ACC112 (cell line): ENCODE data around the gene NAT8L.

Experiments
- H2AFZ ChIP-seq: fragments of 200-600 bp; sonication (generic); one replicate; pipeline ENCODE4 v1.6.0; 2017; ENCODE audit warnings: antibody characterized with exemption, low read length; ENCODE audit not compliant: unreplicated experiment
- H3K27ac ChIP-seq: fragments of 200-600 bp; sonication (generic); 2 replicates; pipeline ENCODE4 v1.5.1; 2014; ENCODE audit warnings: low read depth, mild to moderate bottlenecking, antibody characterized with exemption, low read length, moderate library complexity
- H3K27me3 ChIP-seq: fragments of 200-600 bp; sonication (generic); 2 replicates; pipeline ENCODE4 v1.6.1; 2014; ENCODE audit warnings: mild to moderate bottlenecking, antibody characterized with exemption, low read length, moderate library complexity, mixed read lengths; ENCODE audit not compliant: insufficient read depth
- H3K36me3 ChIP-seq: fragments of 200-600 bp; sonication (generic); 2 replicates; pipeline ENCODE4 v1.6.1; 2016; ENCODE audit warnings: mild to moderate bottlenecking, antibody characterized with exemption, low read length, moderate library complexity, mixed read lengths; ENCODE audit not compliant: insufficient read depth
- H3K4me1 ChIP-seq: fragments of 200-600 bp; sonication (generic); one replicate; pipeline ENCODE4 v1.6.1; 2016; ENCODE audit warnings: low read length, mixed read lengths; ENCODE audit not compliant: insufficient read depth, unreplicated experiment, control insufficient read depth
- H3K4me3 ChIP-seq: fragments of 200-600 bp; sonication (generic); 2 replicates; pipeline ENCODE4 v1.5.1; 2014; ENCODE audit warnings: mild to moderate bottlenecking, low read depth, low read length
- H3K79me2 ChIP-seq: fragments of 200-600 bp; sonication (generic); one replicate; pipeline ENCODE4 v1.6.0; 2016; ENCODE audit warnings: low read length; ENCODE audit not compliant: control insufficient read depth, unreplicated experiment, insufficient read depth

The NAT8L gene

GRCh38 chr4:2084316-2084715 is 25.2 kb downstream of the NAT8L start:
- Histone ChIP-seq H3K36me3 (no peaks in the 10 kb centered on the region), H3K27me3 (no peaks in the 10 kb centered on the region), H3K4me3 (no peak overlapping the region), H3K79me2 (no peaks in the 10 kb centered on the region), H2AFZ (no peak overlapping the region), H3K4me1 (no peaks in the 10 kb centered on the region), H3K27ac (no peak overlapping the region)

- Histone ChIP-seq H3K36me3 (no peaks in the 10 kb centered on the region), H3K4me1 (no peaks in the 10 kb centered on the region), H3K27me3 (peaks cover 5% of the 10 kb centered on the region), H2AFZ (no peak overlapping the region), H3K79me2 (no peaks in the 10 kb centered on the region), H3K27ac (no peak overlapping the region), H3K4me3 (no peak overlapping the region)
Observed at GRCh38 chr4:2085496-2085901, 26.4 kb downstream of the NAT8L start.

GRCh38 chr4:2087170-2087569 is 28.0 kb downstream of the NAT8L start:
- H3K4me1 ChIP-seq = no peaks in the 10 kb centered on the region
- no peak overlapping the region for H2AFZ ChIP-seq
- H3K79me2 ChIP-seq = no peaks in the 10 kb centered on the region
- H3K4me3 ChIP-seq = no peak overlapping the region
- no peaks in the 10 kb centered on the region for H3K36me3 ChIP-seq
- peaks cover 9% of the 10 kb centered on the region for H3K27me3 ChIP-seq
- H3K27ac ChIP-seq = no peak overlapping the region

GRCh38 chr4:2089222-2089621 is 30.1 kb downstream of the NAT8L start:
- no peaks in the 10 kb centered on the region for H3K79me2 ChIP-seq
- H2AFZ ChIP-seq = no peak overlapping the region
- H3K4me1 ChIP-seq = no peaks in the 10 kb centered on the region
- H3K27ac ChIP-seq = no peak overlapping the region
- H3K36me3 ChIP-seq = no peaks in the 10 kb centered on the region
- H3K27me3 ChIP-seq = peaks cover 9% of the 10 kb centered on the region
- no peak overlapping the region for H3K4me3 ChIP-seq

GRCh38 chr4:2090642-2091041 is 31.5 kb downstream of the NAT8L start:
- Histone ChIP-seq H3K36me3 (no peaks in the 10 kb centered on the region), H2AFZ (no peak overlapping the region), H3K4me3 (no peak overlapping the region), H3K27ac (no peak overlapping the region), H3K27me3 (peaks cover 9% of the 10 kb centered on the region), H3K79me2 (no peaks in the 10 kb centered on the region), H3K4me1 (no peaks in the 10 kb centered on the region)

- peaks cover 9% of the 10 kb centered on the region for H3K27me3 ChIP-seq
- H2AFZ ChIP-seq = no peak overlapping the region
Observed at GRCh38 chr4:2091990-2092668, 33.0 kb downstream of the NAT8L start.

GRCh38 chr4:2092669-2093053 is 33.5 kb downstream of the NAT8L start:
- H3K27me3 ChIP-seq = peaks cover 9% of the 10 kb centered on the region
- no peak overlapping the region for H3K27ac ChIP-seq
- no peaks in the 10 kb centered on the region for H3K79me2 ChIP-seq
- H3K4me3 ChIP-seq = no peak overlapping the region
- H3K4me1 ChIP-seq = no peaks in the 10 kb centered on the region
- no peak overlapping the region for H2AFZ ChIP-seq
- no peaks in the 10 kb centered on the region for H3K36me3 ChIP-seq

More at GRCh38 chr4:2091990-2092668, 33.0 kb downstream of the NAT8L start:
- Histone ChIP-seq H3K36me3 (no peaks in the 10 kb centered on the region), H3K4me3 (no peak overlapping the region), H3K79me2 (no peaks in the 10 kb centered on the region), H3K4me1 (no peaks in the 10 kb centered on the region), H3K27ac (no peak overlapping the region)

GRCh38 chr4:2093265-2093664 is 34.1 kb downstream of the NAT8L start:
- no peak overlapping the region for H2AFZ ChIP-seq
- H3K27me3 ChIP-seq = peaks cover 9% of the 10 kb centered on the region
- no peak overlapping the region for H3K27ac ChIP-seq
- H3K36me3 ChIP-seq = no peaks in the 10 kb centered on the region
- no peak overlapping the region for H3K4me3 ChIP-seq
- H3K4me1 ChIP-seq = no peaks in the 10 kb centered on the region
- H3K79me2 ChIP-seq = no peaks in the 10 kb centered on the region

- Histone ChIP-seq H3K4me3 (no peak overlapping the region), H2AFZ (no peak overlapping the region), H3K27ac (no peak overlapping the region), H3K4me1 (no peaks in the 10 kb centered on the region), H3K36me3 (no peaks in the 10 kb centered on the region), H3K79me2 (no peaks in the 10 kb centered on the region), H3K27me3 (peaks cover 9% of the 10 kb centered on the region)
Observed at GRCh38 chr4:2094545-2094944, 35.4 kb downstream of the NAT8L start.

GRCh38 chr4:2095236-2096072 is 36.3 kb downstream of the NAT8L start:
- Histone ChIP-seq H3K4me1 (no peaks in the 10 kb centered on the region), H2AFZ (no peak overlapping the region), H3K4me3 (no peak overlapping the region), H3K27me3 (peaks cover 5% of the 10 kb centered on the region; the same call in 1 of the 2 replicates), H3K27ac (no peak overlapping the region), H3K79me2 (no peaks in the 10 kb centered on the region), H3K36me3 (no peaks in the 10 kb centered on the region)
